GM18873 (cell line): ENCODE measurements around the gene CTNNA2.

Experiments used
- ATAC-seq: cut with Tn5 transposase; IDR thresholded peaks from one replicate; pipeline ENCODE4 v1.9.1; 2021; ENCODE audit warnings: mild to moderate bottlenecking, moderate library complexity, moderate number of reproducible peaks; ENCODE audit not compliant: unreplicated experiment, low FRiP score

CTNNA2 gene

DNA sequence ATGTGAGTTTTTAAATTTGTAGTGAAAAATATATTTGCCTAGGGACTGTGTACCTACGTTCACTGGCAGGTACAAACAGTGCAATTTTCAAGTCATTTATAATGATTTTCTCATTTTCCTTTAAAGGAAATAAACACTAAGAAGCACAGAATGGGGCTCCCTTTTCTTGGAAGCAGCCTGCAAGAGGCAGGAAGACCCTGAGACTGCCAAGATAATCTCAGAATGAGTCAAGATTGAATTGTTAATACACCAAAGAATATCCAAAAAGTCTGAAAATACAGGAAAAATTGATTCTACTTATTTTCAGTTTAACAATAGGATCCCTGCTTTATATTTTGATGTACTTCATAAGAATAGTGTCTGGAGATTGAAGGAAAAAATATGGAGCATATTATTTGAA, 331.2 kb downstream of the CTNNA2 start:
- ATAC-seq, result no peak

DNA sequence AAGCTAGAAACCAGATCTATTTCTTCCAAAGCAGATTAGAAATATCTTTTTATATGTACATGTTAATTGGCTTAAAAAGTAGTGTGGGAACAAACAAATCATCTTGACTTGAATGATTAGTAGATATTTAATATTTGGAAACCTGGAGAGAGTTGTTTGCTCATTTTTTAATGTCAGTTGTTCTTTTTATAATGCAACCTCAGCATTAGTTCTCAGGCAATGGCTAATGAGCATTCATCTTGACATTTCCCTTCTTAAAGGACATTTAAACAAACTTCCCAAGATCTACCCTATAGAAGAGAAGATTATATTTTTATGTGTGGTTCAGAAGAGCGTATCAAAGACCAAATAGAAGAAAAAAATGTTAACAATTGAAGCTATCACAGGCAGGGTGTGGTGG, 334.0 kb downstream of the CTNNA2 start:
- ATAC-seq, result no peak

DNA sequence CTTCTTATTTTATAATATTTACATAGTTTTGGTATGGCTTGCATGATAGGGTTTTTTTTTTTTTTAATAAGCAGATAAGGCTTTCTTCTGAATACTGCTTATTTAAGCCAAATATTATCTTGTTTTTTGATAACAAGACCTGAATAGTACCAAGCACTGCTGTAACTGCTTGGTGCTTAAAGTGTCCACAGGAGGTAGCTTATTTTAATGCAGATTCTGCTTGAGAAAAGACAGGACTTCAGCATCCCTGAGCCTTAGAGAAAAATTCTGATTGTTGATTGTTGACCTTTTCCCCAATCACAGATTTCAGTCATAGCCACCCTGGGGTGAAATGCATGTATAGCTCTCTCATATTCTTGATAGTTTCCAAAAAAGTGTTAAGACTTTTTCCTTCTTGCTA, 336.4 kb downstream of the CTNNA2 start:
- no peak for ATAC-seq

DNA sequence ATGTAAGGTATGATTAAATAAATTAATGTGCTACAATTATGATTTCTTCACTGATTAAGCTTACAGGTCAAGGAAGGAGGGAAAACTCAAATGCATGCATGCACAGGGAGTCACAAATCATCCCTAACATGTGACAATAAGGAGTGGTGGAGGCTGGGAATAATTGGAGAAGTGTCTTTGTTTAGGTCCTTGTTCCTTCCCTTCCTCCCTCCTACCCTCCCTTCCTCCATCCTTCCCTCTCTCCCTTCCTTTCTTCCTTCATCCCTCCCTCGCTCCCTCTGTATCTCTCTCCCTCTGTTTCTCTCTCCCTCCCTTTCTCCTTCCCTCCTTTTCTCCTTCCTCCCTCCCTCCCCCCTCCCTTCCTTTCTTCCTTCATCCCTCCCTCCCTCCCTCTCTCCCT, 337.1 kb downstream of the CTNNA2 start:
- no peak for ATAC-seq

DNA sequence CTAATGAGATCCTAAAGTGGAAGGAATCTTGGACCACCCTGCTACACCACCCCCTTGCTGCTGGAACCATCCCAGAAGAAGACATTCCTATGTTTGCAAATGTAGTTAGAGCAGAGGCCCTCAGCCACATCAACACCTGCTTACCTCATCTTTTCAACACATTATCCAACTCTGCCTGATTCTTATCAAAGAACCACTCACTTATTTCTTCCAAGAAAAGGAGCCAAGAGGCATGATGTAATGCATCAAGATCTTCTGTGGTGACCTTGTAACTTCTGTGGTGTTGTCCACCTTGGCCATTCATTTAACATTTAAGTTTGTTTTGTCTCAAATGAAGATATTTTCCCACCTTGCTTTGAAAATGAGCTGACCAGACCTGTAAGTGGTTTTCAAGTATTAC, 338.1 kb downstream of the CTNNA2 start:
- ATAC-seq, result no peak

DNA sequence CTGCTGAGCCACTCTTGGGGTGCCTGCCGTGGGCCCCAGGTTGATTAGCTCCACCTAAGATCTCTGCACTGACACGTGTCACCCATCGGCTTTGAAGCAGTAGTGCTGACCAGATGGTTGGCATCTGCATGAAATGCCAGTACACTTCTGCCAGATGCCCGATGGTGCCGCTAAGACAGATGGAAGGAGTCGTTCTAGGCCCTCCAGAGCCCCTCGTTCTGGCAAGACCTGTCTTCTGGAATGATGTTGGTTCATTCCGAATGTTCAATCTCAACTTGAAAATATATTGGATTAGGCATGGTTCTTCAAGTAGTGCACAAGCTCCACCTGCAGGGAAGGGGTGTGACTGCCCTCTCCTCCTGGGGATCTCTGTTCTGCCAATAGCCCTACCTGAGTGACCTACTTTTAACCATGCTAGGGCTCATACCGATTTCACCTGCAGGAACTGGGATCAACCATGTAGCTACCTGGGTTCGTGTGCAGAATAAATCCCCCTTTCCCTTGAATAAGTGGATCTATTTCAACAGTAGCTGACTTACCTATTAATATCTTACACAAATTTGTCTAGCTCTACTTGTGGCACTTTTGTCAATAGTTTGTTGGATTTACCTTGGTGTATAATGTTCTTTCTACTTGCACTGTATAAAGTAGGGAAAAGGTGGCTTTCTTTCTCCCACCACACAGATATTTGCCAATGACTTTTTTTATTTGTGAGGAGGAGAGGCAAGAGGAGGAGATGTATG, 342.6 kb downstream of the CTNNA2 start:
- no peak for ATAC-seq

DNA sequence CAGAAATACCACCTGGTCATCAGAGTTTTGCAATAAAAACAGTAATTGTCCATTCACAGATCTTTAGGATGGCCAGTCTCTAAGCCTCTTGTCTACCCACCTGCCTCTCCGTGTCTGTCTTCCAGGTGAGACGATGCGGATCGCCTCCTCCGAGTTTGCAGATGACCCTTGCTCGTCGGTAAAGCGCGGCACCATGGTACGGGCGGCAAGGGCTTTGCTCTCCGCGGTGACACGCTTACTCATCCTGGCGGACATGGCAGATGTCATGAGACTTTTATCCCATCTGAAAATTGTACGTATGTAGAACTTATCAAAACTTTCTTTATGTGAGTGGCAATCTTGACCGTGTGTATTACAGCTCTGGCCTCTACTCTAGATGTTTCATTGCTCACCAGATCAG, 345.0 kb downstream of the CTNNA2 start:
- no peak for ATAC-seq

DNA sequence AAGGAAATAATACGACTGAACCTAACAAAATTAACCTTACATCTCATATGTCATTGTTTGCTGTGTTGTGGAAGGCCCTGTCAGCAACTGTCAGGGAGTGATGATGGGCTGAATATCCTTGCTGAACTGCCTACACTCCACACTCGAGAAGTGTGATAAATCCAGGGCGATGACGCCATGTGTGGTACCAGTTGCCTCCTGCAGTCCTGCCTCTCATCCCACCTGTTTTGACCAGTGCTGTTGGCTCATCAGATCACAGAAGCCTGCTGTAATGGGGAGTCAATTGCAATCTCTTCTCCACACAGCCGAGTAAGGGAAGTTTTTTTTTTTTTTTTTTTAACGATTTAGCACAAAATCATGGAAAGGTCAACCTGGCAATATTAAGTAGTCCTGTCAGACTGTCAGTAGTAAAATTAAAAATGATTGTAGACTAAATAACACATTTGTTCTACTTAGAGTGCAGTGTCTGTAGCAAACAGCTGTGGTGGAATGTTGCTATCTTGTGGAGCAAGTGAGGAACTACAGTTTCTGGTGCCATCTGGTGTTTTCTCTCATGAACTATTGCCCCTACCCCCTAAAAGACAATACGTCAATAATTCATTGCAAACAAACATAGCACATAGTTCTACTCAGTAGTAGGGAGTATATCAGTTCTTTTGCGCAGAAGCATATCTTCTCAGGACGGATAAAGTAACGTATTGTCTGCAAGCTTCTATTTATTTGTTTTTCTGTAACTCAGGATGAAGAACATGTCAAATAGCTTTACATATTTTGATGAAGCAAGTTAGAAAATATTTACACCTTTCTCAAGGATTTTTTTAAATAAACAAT, 347.6 kb downstream of the CTNNA2 start:
- ATAC-seq, result no peak

DNA sequence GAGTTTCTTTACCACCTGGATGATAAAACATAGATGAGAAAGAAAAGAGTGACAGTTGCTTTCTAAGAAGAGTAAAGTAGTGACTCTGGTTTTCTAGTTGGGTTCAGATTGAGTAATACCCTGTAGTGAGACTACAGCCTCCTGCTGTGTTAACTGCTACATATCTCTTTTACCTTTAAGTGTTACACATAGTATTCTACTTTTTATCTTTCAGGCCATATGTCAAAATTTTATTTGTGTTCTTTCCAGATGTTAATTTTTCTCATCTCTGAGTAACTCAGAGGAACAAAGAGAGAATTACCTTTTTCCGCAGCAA, 348.2 kb downstream of the CTNNA2 start:
- ATAC-seq, result no peak

DNA sequence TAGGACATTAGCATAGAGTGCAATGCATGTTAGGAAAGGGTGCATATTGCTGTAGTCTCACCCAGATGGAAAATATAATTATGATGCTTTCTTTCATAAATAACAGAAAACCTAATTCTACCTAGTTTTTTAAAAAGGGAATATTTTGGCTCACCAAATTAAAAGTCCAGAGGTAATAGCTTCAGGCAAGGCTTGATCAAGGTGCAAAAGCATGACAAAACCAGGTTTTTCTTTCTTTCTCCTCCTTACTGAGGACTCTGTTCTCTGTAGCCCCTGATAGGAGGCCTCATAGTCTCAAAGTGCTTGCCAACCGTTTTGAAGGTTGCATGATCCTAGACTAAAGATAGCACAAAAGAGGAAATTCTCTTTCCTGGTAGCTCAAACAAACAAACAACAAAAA, 349.9 kb downstream of the CTNNA2 start:
- no peak for ATAC-seq

DNA sequence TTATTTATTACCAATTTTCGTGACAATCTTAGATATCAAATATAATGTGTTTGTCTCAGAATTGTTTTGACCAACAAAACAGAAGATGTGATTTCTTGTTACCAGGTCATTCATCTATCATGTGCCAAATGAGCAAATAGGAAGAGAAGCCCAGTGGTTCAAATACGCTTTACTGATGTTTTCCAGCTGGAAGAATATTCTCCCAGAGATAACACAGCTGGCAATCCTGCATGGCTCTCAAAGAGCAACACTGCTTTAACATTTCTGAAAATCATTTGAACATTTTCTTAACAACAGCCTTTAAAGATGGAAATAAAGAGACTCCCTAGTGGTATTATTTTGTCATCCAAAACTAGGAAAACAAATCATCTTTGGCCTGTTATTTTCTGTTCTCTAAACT, 359.8 kb downstream of the CTNNA2 start:
- ATAC-seq, result no peak

DNA sequence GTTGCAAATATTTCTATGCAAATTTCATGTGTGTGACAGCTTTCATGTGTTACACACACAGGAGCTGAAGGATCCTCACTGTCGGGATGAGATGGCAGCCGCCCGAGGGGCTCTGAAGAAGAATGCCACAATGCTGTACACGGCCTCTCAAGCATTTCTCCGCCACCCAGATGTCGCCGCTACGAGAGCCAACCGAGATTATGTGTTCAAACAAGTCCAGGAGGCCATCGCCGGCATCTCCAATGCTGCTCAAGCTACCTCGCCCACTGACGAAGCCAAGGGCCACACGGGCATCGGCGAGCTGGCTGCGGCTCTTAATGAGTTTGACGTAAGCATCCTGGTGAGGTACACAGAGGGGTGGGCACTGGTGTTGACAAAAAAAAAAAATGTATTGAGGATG, 361.2 kb downstream of the CTNNA2 start:
- ATAC-seq, result no peak

DNA sequence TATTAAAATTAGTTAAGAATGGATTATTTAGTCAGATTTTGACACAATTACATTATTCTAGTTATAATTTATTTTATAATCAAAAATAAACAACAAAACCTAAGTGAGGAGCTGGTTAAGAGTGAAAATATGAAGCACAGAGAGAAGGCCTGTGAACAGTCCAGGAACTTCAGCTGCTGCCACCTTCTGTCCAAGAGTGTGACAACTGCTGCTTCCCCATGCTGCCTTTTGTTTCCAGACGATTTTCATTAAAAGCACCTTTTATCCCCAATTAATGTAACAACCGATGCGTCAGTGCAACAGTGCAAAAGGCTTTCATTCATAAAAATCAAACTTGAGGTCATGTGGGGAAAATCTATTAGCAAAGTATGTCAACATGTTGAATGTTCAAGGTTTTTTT, 363.6 kb downstream of the CTNNA2 start:
- ATAC-seq, result no peak

DNA sequence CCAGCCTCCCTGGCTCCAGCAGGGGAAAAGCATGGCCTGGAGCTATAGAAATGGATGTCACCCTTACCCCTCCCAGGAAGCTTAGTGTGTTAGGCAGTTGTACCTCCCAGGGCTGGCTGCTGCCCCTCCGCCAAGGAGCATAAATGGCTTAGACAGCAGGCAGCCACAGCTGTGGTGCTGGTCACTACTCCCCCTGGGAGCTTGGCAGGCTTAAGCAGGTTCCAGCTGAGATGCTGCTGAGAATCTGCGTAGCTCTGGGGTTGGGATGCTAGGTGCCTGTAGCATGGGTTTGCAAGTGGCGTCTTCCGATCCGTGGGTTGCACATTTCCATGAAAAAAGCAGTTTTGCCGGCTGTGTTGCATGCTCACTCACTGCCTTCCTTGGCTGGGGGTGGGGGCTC, 369.7 kb downstream of the CTNNA2 start:
- ATAC-seq, result no peak

DNA sequence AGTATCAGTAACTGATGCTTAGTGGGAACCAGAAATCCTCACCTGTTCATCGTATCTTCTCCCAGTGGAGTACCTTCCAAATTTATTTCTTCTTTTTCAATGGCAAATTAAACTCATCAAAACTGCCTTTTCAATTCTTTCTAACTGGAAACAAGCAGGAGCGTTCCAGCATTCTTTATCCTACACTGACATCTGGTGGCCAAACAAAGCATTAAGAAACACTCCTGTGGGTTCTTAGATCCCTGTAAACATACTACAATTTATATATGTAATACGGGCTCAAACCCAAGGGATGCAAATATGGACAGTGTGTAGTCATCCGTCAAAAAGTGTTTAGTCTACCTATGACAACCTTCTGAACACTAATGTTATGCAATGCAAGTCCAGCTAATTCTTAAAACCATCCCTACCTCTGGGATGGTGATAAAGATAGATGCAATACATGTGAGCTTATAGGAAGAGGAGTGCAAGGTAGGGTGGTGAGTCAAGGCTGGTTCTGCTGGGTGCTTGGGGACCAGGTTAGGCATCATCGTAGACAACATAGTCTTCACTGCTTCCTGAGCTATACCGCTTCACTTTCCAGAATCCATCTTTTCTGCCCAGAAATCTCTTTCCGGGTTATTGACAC, 375.0 kb downstream of the CTNNA2 start:
- peak; percentile 63 for ATAC-seq

DNA sequence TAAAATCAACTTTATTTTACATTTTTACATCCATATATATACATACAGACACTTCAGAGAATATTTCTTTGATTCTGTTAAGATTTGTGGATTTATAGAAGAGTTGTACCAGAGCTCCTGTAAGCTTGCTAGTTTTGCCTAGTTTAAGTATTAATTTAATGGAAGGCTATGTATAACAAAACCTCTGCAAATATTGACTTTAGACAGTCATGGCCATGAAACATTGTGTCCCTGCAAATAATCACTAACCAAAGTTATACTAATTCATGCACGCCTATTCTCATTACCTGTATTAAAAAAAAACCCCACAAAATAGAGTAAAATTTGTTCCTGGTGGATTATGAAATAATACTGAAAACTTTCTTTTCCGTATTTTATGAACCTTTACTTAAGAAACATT, 379.3 kb downstream of the CTNNA2 start:
- ATAC-seq, result no peak

DNA sequence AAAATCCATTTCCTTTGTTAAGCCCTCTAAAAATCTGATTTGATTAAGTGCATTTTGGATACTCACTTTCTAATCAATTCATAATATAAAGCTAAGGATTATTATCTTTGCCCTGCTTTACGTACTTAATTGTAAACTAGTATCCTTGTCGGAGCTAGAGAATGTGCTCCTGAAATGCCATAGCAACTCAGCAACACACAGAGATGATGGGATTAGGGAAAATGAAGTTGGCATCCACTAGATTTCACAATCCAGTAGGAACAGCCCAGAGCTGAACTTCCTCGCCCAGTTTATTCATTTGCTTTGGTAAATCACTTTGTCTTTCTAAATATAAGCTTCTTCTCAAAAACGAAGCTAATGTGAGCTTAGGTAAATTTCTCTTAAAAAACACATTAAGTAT, 386.3 kb downstream of the CTNNA2 start:
- ATAC-seq, result no peak

DNA sequence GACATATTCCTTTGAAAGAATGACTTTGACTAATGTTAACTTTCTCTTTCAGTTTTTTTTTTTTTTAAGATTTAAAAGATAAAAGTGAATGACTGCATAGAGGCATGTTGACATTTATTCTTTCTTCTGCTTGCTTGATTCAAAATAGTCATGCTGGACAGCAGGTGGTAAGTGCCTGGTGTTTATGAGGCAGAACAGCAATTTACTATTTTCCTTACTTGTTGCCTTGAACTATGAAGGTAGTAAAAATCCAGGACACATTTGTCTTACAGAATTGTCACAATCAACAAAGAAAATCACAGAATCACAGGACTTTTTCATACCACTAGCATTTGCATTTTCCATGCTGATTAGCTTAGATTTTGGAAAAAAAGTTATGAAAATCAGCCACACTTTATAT, 388.3 kb downstream of the CTNNA2 start:
- ATAC-seq, result no peak

DNA sequence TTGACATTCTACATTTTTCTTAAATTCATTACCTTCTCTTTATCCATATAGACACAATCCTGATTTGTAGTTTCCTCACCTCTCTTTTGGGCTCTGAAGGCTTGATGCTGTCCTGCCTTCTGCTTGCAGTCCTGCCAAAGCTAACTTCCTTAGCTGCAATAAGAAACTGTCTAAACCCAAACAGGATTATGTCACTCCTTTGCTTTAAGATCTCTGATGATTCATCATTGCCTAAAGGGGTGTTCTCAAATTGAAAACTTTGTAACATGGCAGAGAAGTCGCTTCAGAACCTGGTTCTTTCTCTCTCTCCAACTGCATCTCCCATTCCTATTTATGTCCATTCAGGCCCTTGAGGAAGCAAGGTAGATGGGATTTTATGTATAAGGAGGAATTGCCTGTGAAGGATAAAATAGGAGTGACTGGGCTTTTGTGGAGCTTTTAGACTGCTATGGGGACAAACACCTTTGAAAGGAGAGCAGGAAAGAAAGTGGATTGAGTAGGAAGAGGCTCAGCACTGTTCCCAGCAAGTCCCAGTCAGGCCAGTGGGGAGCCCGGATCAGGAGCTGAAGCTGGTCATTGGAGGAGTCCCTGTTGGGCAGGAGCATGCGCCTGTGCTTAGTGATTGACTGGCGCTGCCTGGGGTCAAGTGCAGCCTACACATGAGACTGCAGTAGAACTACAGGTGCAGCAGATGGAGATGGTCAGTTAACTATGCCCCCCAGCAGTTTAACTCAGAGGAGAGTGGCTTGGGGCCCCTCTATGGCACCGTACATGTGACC, 390.6 kb downstream of the CTNNA2 start:
- ATAC-seq, result no peak

DNA sequence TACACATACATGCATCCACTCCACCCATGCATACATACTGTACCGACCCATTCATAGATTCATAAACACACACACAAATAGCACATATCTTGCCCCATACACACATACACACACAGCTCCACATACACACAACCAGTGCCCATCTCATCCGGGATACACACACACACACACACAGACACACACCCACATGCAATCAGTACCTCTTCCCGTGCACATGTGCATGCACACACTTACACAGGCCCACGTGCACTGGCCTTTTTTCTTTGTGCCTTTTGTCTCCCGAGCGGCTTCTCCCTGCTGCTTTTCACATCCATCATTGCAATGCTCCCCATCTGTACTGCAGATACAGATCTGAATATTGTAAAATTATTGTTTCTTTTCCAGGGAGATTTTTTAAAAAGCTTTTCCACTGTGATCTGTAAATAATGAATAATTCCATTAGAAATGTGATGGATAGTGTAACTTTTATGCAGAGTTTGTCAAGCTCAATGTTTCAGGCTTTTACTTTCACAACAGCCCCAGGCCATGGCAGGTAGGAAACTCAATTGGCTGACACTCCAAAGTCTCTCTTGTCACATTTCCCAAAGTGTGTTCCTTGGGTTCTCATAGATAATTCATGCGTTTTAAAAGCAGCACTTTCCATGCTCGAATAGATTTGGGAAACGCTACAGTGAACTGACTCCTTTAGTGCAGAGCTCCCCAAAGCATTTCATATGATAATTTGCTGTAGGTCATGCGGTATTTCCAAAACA, 393.5 kb downstream of the CTNNA2 start:
- no peak for ATAC-seq
